Kidney epithelial cell (primary cell): ENCODE measurements around the gene BRF1. TPM values are rescaled to one million over a fixed set of nuclear protein-coding genes. Genes with fewer than 3 reads are reported as not detected.

Experiments
- DNase-seq: peaks from one replicate; pipeline ENCODE4 v3.0.0-alpha.2; 2010; ENCODE audit warnings: low read depth
- H3K27me3 ChIP-seq: 2 replicates; pipeline ENCODE4 v1.6.0; 2011; ENCODE audit warnings: low read length; ENCODE audit not compliant: control insufficient read depth, insufficient read depth
- H3K36me3 ChIP-seq: 2 replicates; pipeline ENCODE4 v1.5.1; 2011; ENCODE audit warnings: low read length; ENCODE audit not compliant: control insufficient read depth, insufficient read depth
- H3K4me3 ChIP-seq: 2 replicates; pipeline ENCODE4 v1.5.1; 2011; ENCODE audit warnings: low read depth, mild to moderate bottlenecking, control low read depth, low read length
- CTCF ChIP-seq: IDR thresholded peaks from 2 replicates; pipeline ENCODE4 v1.5.1; 2011; ENCODE audit warnings: mild to moderate bottlenecking, moderate library complexity, low read length, control low read depth, inconsistent platforms; ENCODE audit not compliant: insufficient read depth, poor library complexity, severe bottlenecking
- total RNA-seq: library from RNA; depleted of rRNA; stranded (reverse); fragments of >200 nt; gene quantifications from 2 replicates; pipeline ENCODE4 v1.2.3, GENCODE V29; 2015

The BRF1 gene
- total RNA-seq, 1 donor from 2014 or later = 48.4 TPM

GRCh38 chr14:105200641-105201040 lies 100.2 kb downstream of the BRF1 start:
- Histone ChIP-seq H3K4me3 (no peak overlapping the region), H3K27me3 (peaks cover 33% of the 10 kb centered on the region), H3K36me3 (no peaks in the 10 kb centered on the region)
- no peak for DNase-seq
- TF ChIP-seq CTCF = no peak

- no peak for DNase-seq
- TF ChIP-seq CTCF = peak; percentile 11
- H3K36me3 ChIP-seq = no peaks in the 10 kb centered on the region
- peaks cover 36% of the 10 kb centered on the region for H3K27me3 ChIP-seq
- H3K4me3 ChIP-seq = no peak overlapping the region
These were observed 100.7 kb downstream of the BRF1 start for GRCh38 chr14:105200074-105200473.

GRCh38 chr14:105199093-105199492 lies 101.7 kb downstream of the BRF1 start:
- no peak for TF ChIP-seq CTCF
- no peak overlapping the region for H3K4me3 ChIP-seq
- no peaks in the 10 kb centered on the region for H3K36me3 ChIP-seq
- H3K27me3 ChIP-seq = peaks cover 43% of the 10 kb centered on the region
- DNase-seq = no peak

GRCh38 chr14:105198588-105198987 lies 102.2 kb downstream of the BRF1 start:
- no peak for DNase-seq
- peak; percentile 6 for TF ChIP-seq CTCF
- peaks cover 39% of the 10 kb centered on the region for H3K27me3 ChIP-seq

GRCh38 chr14:105197211-105197641 lies 103.6 kb downstream of the BRF1 start:
- Histone ChIP-seq H3K36me3 (no peaks in the 10 kb centered on the region), H3K27me3 (peaks cover 35% of the 10 kb centered on the region), H3K4me3 (no peak overlapping the region)
- DNase-seq = no peak
- no peak for TF ChIP-seq CTCF

More at GRCh38 chr14:105198588-105198987, 102.2 kb downstream of the BRF1 start:
- Histone ChIP-seq H3K36me3 (no peaks in the 10 kb centered on the region), H3K4me3 (no peak overlapping the region)

GRCh38 chr14:105196265-105196960 lies 104.4 kb downstream of the BRF1 start:
- Histone ChIP-seq H3K36me3 (no peaks in the 10 kb centered on the region), H3K27me3 (peaks cover 35% of the 10 kb centered on the region), H3K4me3 (no peak overlapping the region)
- no peak for TF ChIP-seq CTCF
- DNase-seq = no peak
